ENCODE results near the gene ZNF776. TPM values are rescaled to one million over a fixed set of nuclear protein-coding genes. Genes with fewer than 3 reads are reported as not detected.
"Not testable (repeated sequence)": the region's sequence is repeated elsewhere in the genome, so short reads cannot be mapped to it uniquely, and the experiment has no call there.

The ZNF776 gene
- total RNA-seq, 1 donor from 2014 or later = 29.6 TPM

DNA sequence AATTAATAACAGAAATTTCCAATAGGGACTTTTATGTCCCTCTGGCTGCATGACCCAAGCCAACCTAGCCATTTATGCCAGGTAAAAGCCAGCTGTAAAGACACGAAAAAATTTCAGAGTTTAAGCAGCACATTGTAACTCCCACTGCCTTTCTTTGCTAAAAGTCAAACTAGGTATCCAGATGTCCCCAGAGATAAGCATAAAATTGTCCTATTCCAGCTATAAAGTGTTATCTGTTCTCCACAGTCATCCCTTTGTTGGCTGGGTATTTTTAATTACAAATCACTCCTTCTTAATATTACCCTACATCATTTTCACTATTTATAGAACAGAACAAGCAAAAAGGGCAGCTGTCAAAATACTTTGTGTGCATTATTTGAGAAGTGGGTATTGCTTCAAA is 34.4 kb upstream of the ZNF776 start:
- peaks cover 3% of the 10 kb centered on the region for H3K27me3 Mint-ChIP-seq
- H3K4me3 Mint-ChIP-seq = no peak overlapping the region
- no peak overlapping the region for H3K27ac Mint-ChIP-seq
- H3K4me1 Mint-ChIP-seq (ENCODE audit: unreplicated experiment) = peaks cover 14% of the 10 kb centered on the region
- TF ChIP-seq, protein P1, sequence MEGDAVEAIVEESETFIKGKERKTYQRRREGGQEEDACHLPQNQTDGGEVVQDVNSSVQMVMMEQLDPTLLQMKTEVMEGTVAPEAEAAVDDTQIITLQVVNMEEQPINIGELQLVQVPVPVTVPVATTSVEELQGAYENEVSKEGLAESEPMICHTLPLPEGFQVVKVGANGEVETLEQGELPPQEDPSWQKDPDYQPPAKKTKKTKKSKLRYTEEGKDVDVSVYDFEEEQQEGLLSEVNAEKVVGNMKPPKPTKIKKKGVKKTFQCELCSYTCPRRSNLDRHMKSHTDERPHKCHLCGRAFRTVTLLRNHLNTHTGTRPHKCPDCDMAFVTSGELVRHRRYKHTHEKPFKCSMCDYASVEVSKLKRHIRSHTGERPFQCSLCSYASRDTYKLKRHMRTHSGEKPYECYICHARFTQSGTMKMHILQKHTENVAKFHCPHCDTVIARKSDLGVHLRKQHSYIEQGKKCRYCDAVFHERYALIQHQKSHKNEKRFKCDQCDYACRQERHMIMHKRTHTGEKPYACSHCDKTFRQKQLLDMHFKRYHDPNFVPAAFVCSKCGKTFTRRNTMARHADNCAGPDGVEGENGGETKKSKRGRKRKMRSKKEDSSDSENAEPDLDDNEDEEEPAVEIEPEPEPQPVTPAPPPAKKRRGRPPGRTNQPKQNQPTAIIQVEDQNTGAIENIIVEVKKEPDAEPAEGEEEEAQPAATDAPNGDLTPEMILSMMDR (conservative IDR thresholded peaks at IDR 0.05) = no peak
- H3K36me3 Mint-ChIP-seq = peaks cover 48% of the 10 kb centered on the region
- DNase-seq (ENCODE audit: extremely low spot score, unreplicated experiment) = no peak
- peaks cover 21% of the 10 kb centered on the region for H3K9me3 Mint-ChIP-seq

DNA sequence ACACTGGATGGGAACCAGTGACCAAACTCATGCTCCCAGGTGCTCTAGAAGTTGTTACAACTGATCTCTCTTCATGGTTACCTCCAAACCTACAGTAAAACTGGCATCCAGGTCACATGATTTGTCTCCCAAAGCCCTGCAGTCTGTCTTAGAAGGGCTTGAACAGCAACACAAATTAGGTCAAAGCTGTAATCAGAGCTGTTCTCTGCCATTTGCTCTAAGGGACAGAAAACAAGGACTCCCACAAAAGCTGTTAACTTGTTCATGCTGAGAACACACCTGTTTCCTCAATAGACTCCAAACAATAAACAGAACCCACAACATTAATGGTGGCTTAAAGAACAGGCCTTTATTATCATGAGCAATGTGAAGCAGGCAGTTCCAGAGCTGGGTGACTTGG is 27.2 kb upstream of the ZNF776 start:
- H3K4me3 Mint-ChIP-seq = no peak overlapping the region
- TF ChIP-seq, protein P1 (conservative IDR thresholded peaks at IDR 0.05) = no peak
- H3K36me3 Mint-ChIP-seq = peaks cover 74% of the 10 kb centered on the region
- H3K4me1 Mint-ChIP-seq (ENCODE audit: unreplicated experiment) = no peaks in the 10 kb centered on the region
- H3K27me3 Mint-ChIP-seq = no peaks in the 10 kb centered on the region
- H3K27ac Mint-ChIP-seq = no peak overlapping the region
- H3K9me3 Mint-ChIP-seq = peaks cover 17% of the 10 kb centered on the region
- DNase-seq (ENCODE audit: extremely low spot score, unreplicated experiment) = no peak

DNA sequence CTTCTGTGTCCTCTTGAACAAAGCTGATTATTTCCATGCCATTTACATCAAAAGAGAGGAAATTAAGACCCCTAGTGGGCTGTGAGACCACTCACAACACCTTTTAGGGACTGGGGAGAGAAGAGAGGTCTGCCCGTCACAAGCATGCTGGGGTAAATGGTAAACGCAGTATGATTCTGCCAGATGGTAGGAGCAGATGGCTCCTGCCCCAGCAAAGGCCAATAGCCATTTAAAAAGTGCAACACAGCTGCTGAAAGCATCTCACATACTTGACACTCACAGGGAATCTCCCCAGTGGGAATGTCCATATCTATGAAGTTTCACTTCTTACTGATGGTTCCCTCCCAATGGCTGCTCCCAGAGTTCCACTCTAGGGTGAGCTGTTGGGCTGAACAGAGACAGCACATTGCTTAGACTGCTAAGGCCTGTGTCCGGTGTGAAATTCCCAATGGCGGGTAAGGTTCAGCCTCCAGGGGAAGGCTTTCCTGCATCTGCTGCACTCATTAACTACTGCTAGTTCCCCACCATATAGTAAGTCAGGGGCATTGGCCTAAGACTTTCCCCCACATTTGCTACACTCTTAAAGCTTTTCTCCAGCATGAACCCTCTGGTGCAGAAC is 26.6 kb upstream of the ZNF776 start:
- no peaks in the 10 kb centered on the region for H3K27me3 Mint-ChIP-seq
- peaks cover 17% of the 10 kb centered on the region for H3K9me3 Mint-ChIP-seq
- no peaks in the 10 kb centered on the region for H3K4me1 Mint-ChIP-seq (ENCODE audit: unreplicated experiment)
- peak; percentile 16 for DNase-seq (ENCODE audit: extremely low spot score, unreplicated experiment)
- H3K27ac Mint-ChIP-seq = no peak overlapping the region
- peaks cover 74% of the 10 kb centered on the region for H3K36me3 Mint-ChIP-seq
- TF ChIP-seq, protein P1 (conservative IDR thresholded peaks at IDR 0.05) = no peak
- no peak overlapping the region for H3K4me3 Mint-ChIP-seq

DNA sequence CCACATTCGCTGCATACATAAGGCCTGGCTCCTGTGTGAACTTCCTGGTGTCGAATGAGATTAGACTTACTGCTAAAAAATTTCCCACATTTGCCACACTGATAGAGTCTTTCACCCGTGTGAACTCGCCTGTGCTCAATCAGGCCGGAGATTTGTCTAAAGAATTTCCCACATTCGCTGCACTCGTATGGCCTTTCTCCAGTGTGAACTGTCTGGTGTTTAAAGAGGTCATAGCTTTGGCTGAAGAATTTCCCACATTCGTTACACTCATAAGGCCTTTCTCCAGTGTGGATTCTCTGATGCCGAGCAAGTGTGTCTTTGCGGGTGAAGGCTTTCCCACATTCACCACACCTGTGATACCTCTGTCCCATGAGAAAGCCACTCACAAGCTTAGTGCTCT is 25.7 kb upstream of the ZNF776 start:
- H3K9me3 Mint-ChIP-seq = peaks cover 17% of the 10 kb centered on the region
- TF ChIP-seq, protein P1 (conservative IDR thresholded peaks at IDR 0.05) = no peak
- H3K27ac Mint-ChIP-seq = no peak overlapping the region
- H3K36me3 Mint-ChIP-seq = peaks cover 69% of the 10 kb centered on the region
- no peaks in the 10 kb centered on the region for H3K27me3 Mint-ChIP-seq
- DNase-seq (ENCODE audit: extremely low spot score, unreplicated experiment) = peak; percentile 29
- no peaks in the 10 kb centered on the region for H3K4me1 Mint-ChIP-seq (ENCODE audit: unreplicated experiment)
- no peak overlapping the region for H3K4me3 Mint-ChIP-seq

GRCh38 chr19:57738320-57738719 is 8.3 kb upstream of the ZNF776 start:
- DNase-seq (ENCODE audit: extremely low spot score, unreplicated experiment); H3K4me3 Mint-ChIP-seq; H3K36me3 Mint-ChIP-seq; H3K4me1 Mint-ChIP-seq (ENCODE audit: unreplicated experiment); H3K27ac Mint-ChIP-seq; H3K9me3 Mint-ChIP-seq; H3K27me3 Mint-ChIP-seq: not testable (repeated sequence)
- TF ChIP-seq, protein P1 (conservative IDR thresholded peaks at IDR 0.05) = peak; percentile 78

DNA sequence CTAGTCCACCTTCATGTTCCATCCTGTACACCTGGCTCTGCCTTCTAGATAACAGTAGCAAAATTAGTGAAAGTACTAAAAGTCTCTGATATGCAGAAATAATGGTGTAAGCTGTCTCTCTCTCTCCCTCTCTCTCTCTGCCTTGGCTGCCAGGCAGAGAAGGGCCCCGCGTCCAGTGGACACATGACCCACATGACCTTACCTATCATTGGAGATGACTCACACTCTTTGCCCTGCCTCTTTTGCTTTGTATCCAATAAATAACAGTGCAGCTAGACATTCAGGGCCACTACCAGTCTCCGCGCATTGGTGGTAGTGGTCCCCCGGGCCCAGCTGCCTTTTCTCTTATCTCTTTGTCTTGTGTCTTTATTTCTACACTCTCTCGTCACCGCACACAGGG is 7.8 kb upstream of the ZNF776 start:
- not testable (repeated sequence) for H3K4me3 Mint-ChIP-seq; H3K27me3 Mint-ChIP-seq; H3K27ac Mint-ChIP-seq; H3K9me3 Mint-ChIP-seq; DNase-seq (ENCODE audit: extremely low spot score, unreplicated experiment); H3K36me3 Mint-ChIP-seq; H3K4me1 Mint-ChIP-seq (ENCODE audit: unreplicated experiment)

Measured in type B pancreatic cell (in vitro differentiated cells).